GM18951 (cell line): Measurements from ENCODE around the gene DOCK7.

Experiments
- POLR2A ChIP-seq: IDR thresholded peaks from 4 replicates; pipeline ENCODE4 v1.6.1; 2011; ENCODE audit warnings: mild to moderate bottlenecking; ENCODE audit not compliant: insufficient read length, insufficient read depth; ENCODE audit errors: extremely low read depth
- in situ Hi-C: fragments of 300-500 bp; cut with MboI; formaldehyde crosslinking; loops from one replicate; pipeline ENCODE4 v1.12.0; 2022; ENCODE audit warnings: low sequenced_read_pairs, mixed read lengths, inconsistent platforms; ENCODE audit not compliant: unreplicated experiment

Gene DOCK7

GRCh38 chr1:62407398-62408009 is 280.7 kb downstream of the DOCK7 start:
- no peak for TF ChIP-seq POLR2A
- in situ Hi-C loops: loop anchor here (5.0 kb wide), 1 partner anchor 220 kb away; no protein-coding TSS in a partner anchor

GRCh38 chr1:62406576-62406975 is 281.6 kb downstream of the DOCK7 start:
- no peak for TF ChIP-seq POLR2A
- in situ Hi-C loops: loop anchor here (5.0 kb wide), 1 partner anchor 219 kb away; no protein-coding TSS in a partner anchor

- in situ Hi-C loops: loop anchor here (5.0 kb wide), 1 partner anchor 218 kb away; no protein-coding TSS in a partner anchor
- no peak for TF ChIP-seq POLR2A
Measured at GRCh38 chr1:62405247-62405646, 282.9 kb downstream of the DOCK7 start.
